DOHH2 (cell line): ENCODE results near the gene DNTT.

Experiments used
- CTCF ChIP-seq: fragments of 200-600 bp; sonication (generic); IDR thresholded peaks from one replicate; pipeline ENCODE4 v1.5.1; 2014; ENCODE audit warnings: antibody characterized with exemption, mild to moderate bottlenecking, low read depth, low read length; ENCODE audit not compliant: poor library complexity, severe bottlenecking
- EZH2phosphoT487 ChIP-seq: fragments of 200-600 bp; sonication (generic); IDR thresholded peaks from 2 replicates; pipeline ENCODE4 v1.6.1; 2017; ENCODE audit warnings: borderline replicate concordance, mild to moderate bottlenecking, antibody characterized with exemption, low read length, moderate library complexity, mixed read lengths

- no peak for TF ChIP-seq CTCF
- no peak for TF ChIP-seq EZH2phosphoT487
Observed at GRCh38 chr10:96272316-96273280, 31.6 kb upstream of the DNTT start.
